Hippocampal formation (tissue), 2 donors: ENCODE data around the gene RBBP8.

Experiments
- DNase-seq, 2 donors: peaks; one replicate each; lab custom pipeline; 2025; lab: John Stamatoyannopoulos, UW

The RBBP8 gene

DNA sequence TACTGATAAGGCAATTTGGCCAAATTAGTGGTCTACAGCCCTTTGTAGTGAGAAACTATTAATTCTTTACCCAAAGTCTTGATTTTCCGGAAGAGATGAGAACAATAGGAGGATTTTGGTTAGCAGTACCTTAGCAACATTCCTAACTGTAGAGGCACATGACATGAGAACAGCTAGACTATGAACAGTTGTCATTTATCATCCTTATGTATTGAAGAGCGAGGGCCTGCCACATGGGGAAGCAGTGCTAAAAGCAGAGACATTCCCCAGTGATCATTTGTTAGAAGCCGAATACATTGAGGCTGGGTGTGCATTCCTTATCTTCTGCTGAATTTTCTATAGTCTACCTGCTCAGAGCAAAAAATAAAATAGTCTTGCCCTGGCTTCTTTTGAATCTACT is 65.2 kb downstream of the RBBP8 start:
- DNase-seq: no peak

DNA sequence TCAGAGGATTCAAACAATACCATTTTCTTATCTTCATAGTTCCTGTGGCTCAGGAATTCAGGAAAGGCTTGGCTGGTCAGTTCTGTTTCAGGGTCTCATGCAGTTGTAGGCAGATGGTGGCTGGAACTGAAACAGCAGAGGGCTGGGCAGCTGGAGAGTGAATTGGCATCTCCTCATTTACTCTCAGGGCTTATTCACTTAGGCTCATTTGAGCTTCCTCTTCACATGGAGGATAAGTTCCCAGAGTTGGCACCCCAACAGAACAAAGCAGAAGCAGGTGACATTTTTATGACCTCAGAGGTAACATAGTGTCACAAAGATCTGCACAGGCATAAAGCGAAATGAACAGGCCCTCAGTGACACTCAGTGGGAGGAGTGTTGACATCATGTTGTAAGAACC is 66.1 kb downstream of the RBBP8 start:
- no peak for DNase-seq

DNA sequence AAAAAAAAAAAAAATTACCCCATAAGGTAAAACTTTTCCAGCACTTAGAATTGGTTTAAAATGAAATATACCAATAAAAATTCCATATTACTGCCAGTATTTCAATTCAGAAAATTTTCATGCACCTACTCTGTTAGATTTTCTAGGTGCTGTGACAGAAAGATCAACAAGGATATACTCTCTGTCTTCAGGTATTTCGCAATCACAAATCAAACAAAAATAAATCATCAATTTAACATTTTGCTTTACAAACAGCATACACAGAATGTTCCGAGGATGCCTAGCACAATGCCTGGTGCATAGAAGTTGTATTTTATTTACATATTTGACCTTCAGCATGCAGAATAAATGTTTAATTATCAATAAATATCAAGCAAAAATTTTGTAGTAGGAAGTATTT is 66.5 kb downstream of the RBBP8 start:
- no peak for DNase-seq

DNA sequence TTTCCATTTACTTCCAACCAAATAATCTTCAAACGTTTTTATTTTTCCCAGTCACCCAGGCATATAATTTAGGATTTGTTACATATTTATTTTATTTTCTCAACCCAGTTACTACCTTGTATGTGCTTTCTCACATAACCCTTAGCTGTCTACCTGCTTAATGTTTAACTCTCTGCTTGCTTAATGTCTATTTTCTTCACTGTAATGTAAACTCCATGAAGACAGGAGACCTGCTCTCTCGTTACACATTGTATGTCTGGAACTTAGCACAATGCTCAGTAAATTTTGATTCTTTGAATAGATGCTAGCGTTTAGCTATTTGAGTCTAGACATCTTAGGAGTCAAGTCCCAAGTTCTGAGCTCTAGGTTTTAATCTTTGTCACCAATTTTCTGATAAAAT is 70.2 kb downstream of the RBBP8 start:
- no peak for DNase-seq

DNA sequence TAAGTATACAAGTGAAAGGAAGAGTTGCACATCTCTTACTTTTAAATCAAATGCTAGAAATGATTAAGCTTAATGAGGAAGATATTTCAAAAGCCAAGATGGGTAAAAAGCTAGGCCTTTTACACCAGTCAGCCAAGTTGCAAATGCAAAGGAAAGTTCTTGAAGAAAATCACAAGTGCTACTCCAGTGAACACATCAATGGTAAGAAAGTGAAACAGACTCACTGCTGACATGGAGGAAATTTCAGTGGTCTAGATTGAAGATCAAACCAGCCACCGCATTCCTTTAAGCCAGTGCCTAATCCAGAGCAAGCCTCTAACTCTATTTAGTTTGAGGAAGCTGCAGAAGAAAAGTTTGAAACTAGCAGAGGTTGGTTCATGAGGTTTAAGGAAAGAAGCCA is 79.1 kb downstream of the RBBP8 start:
- no peak for DNase-seq

DNA sequence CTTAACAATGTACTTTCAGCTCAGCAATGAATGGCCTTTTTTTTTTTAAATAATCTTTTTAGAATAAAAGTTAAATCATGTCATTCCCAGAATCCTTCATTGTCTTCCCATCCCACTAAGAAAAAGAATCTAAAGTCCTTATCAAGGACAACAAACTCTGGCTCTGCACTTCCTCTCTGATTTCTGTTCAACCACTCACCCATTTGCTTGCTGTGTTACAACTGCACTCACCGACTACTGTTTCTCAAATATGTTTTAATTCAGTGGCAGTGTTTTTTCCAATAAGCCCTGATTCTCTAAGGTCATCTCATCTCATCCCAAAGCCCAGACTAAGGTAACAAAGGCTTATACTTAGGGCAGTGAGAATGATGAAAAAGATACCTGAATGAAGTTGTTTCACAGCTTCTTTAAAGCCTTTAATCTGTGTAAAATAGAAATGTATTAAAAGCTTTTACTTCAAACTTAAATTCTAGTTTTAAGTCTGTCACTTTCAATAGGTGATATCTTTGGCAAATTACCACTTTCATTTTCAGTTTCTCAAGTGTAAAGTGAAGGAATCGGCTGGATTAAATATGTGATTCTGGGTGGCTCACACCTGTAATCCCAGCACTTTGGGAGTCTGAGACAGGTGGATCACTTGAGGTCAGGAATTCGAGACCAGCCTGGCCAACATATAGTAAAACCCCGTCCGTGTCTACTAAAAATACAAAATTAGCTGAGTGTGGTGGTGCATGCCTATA is 87.6 kb downstream of the RBBP8 start:
- DNase-seq: no peak

DNA sequence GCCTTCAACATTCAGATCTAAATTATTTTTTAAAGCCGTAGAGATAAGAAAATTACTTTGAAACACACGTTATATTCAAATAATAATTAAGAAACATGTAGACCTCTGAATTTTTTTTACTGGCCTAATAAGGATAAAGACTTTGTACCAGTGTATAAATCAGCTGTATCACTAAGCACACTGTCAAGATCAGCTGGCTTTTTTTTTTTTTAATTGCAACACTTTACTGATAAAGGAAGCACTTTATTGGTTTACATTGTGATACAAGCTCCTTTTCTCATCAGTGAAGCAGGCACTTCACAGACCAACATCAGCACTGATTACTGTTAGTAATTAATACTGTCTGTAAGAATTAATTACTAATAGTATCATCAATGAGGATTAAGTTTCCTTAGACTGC is 88.5 kb downstream of the RBBP8 start:
- DNase-seq: no peak

DNA sequence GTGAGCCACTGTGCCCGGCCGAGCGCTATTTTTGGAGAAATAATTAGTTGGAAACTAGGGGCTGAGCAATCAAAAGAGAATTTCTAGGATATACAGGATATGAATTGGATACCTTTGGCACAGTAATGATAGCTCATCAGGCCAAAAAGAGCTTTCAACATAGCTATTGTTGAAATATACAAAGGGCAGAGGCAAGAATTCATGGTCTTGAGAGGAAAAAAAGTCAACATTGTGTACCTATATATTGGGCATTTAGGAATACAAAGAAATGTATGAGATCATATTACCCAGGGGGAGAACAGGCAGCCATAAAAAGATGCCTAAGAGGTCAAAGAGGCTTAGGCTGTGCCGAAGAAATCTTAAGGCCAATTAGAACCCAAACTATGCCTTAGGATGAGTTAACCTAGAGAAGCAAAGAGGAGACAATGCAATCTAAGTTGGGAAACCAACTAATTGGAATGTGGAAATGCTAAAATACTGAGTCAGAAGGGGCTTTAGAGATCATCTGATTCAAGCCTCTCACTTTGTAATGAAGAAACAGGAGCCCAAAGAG is 99.0 kb downstream of the RBBP8 start:
- no peak for DNase-seq

DNA sequence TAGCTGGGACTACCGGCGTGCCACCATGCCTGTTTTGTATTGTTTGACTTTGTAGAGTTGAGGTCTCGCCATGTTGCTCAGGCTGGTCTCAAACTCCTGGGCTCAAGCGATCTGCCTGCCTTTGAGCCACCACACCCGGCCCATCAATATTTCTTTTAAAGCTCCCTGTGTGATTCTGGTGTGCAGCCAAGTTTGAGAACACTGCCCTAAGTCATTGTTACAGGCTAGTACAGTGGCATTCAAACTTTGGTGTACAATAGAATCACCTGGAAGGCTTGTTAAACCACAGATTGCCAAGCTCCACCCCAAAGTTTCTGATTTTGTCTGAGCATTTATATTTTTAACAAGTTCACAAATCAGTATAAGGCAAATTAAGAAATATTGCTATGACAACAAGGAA is 99.9 kb downstream of the RBBP8 start:
- DNase-seq: no peak

DNA sequence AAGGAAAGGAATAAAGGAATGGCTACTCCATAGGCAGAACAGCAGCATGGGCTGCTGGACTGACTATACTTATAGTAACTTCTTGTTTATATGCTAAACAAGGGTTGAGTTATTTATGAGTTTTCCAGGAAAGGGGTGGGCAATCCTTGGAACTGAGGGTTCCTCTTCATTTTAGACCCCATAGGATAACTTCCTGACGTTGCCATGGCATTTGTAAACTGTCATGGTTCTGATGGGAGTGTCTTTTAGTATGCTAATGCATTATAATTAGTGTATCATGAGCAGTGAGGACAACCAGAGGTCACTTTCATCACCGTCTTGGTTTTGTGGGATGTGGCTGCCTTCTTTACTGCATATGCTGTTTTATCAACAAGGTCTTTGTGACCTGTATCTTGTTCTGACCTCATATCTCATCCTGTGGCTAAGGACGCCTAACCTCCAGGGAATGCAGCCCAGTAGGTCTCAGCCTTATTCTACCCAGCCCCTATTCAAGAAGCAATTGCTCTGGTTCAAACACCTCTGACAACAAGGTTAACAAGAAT is 103.6 kb downstream of the RBBP8 start:
- no peak for DNase-seq

DNA sequence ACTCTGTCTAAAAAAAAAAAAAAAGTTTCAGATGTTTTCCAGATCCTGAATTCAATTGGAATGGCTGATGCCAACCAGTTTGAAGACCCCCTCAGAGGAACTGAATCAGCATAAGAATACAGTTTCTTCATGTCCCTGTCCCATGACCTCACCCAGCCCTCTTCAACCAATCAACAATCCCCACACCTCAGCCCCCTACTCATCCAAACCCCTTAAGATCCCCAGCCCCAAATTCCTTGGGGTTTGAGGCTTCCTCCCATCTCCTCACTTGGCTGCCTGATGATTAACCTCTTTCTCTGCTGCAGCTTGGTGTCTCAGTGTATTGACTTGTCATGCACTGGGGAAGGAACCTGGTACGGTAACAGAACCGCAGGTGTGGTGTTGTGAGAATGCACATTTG is 104.5 kb downstream of the RBBP8 start:
- no peak for DNase-seq

DNA sequence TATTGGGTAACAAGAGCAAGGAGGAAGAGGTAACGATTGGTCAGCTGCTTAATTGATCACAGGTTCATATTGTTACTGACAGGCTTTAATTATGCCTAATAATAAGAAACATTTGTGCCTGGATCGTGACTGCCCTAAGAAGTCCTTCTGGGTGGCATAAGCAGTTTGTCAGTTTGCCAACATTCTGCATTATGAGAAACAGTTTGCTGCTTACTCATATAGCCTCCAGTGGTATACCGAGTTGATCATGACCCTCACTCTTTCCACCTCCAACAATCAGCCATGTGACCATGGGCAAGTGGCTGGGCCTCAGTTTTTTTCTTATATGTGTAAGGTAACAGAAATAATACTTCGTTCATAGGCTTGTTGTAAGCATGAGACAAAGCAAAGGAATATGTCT is 105.6 kb downstream of the RBBP8 start:
- no peak for DNase-seq

DNA sequence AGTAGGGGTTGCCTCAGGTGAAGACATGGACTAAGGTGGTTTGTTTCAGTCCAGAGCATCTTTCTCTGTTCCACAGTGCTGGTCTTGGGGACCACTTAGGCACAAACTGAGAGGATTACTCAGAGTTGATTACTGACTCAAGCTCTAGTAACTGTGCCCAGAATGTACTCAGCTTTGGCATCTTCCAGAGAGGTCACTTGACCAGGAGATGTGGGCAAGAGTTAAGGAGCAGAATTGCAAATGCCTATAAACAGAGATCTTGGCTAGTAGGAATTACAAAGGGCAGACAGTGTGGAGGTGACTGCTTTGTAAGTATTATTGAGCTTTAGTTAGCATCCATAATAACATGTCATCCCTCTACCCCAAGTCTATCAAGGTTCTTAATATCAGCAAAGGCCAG is 109.0 kb downstream of the RBBP8 start:
- DNase-seq: no peak

DNA sequence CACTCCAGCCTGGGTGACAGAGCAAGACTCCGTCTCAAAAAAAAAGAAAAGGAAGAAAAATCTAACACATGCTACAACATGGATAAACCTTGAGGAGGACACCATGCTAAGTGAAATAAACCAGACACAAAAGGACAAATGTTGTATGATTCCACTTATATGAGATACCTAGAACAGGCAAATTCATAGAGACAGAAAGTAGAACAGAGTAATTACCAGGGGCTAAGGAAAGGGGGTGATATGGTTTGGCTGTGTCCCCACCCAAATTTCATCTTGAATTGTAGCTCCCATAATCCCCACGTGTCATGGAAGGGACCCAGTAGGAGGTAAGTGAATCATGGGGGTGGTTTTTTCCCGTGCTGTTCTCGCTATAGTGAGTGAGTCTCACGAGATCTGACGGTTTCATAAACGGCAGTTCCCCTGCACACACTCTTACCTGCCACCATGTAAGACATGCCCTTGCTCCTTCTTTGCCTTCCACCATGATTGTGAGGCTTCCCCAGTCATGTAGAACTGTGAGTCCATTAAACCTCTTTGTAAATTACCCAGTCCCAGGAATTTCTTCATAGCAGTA is 110.8 kb downstream of the RBBP8 start:
- no peak for DNase-seq

DNA sequence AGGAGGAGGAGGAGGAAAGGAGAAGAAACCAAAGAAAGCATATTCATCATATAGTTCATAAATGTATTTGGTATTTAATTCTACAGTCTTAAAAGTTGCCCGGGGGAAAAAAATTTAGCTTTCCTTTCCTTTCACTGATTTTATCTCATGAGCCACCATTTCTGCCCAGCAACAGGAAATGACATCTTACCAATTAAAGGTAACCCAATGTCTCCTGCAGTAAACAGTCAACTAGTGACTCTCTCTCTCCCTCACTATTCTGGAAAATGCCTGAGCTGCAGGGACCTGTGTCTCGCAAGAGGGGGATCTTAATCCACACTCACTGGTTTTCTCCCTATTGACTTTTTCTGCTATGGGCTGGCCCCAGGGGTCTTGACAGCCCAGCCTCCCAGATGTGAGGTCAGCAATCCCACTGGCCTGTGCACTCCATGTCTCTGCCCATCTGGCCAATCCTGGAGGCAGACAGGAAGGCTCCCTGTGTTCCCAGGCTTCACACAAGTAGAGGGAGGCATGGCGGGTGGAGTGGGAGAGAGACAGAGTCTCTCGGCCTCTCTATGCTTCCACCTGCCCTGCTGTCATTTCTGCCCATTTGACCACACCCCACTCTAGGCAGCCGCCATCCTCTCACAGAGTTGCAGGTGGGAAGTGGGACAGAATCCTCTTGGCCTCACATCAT is 116.7 kb downstream of the RBBP8 start:
- DNase-seq: no peak

DNA sequence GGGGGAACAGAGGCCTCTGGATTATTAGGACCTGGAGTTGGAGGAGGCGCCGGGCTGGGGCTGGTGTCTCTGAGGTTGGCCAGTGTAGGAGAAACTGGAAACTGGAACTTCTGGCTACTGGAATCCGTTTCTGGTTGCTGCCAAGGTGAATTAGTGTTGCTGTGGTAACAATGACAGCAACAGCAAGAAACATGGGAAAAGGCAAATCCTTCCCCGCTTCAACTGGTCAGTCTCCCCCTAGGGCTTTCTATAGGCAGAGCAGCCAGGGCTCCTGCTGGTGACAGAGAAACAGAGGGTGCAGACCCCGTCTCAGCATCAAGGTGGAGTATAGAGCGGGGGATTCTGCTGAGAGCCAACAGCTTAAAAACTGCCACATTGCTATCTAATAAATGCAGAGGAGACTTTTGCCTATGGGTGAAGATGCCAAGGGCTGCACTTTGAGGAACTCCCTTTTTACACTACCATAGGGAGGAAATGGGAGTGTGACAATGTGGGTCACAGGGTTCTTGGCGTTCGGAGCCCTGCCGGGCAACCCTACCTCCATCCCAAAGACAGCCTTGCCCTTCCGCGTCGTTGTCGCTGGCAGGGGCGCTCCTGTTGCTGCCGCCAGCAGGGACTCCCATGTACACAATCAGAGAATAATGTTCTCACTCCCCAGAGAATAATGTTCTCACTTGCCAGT is 120.8 kb downstream of the RBBP8 start:
- no peak for DNase-seq

DNA sequence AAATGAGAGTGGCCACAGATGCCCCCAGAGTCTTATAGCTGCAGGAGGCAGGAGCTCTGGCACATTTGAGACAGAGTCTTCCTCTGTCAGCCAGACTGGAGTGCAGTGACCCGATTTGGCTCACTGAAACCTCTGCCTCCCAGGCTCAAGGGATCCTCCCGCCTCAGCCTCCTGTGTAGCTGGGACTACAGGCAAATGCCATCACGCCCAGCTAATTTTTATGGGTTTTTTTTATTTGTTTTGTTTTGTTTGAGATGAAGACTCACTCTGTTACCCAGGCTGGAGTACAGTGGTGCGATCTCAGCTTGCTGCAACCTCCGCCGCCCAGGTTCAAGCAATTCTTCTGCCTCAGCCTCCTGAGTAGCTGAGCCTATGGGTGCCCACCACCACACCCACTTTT is 121.4 kb downstream of the RBBP8 start:
- no peak for DNase-seq

DNA sequence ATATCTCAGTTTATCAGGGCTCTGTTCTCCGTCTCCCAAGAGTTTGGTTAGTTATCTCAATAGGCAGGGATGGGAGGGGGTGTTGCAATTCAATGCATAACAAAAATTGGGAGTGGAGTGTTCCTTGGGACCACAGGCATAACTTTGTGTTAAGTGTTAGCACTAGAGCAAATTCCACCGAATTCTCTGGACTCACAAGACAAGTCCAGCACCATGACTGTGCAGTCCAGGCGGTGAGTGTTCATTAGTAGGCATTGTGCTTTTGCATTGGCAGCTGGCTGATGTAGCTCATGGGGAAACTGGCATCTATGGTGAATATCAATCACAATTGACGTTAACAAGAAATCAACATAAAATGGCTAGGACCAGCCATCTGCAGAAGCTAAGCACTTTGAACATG is 123.2 kb downstream of the RBBP8 start:
- no peak for DNase-seq

DNA sequence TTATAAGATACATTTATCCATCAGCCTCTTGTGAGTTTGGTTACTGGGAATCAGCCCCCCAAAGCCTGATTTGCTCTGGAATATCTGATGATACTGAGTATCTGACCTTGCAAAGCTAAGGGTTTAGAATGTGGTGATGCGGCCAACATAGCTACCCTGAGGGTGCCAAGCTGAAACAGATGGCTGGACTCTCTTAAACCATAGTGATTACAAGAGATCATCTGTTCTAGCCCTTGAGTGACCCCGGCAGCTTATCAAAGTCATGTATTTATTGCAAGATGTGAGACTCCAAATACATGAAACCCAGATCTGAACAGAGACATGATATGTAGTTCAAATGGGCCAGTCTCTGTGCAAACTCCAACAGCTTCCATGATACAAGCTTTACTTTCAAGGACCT is 124.0 kb downstream of the RBBP8 start:
- no peak for DNase-seq

DNA sequence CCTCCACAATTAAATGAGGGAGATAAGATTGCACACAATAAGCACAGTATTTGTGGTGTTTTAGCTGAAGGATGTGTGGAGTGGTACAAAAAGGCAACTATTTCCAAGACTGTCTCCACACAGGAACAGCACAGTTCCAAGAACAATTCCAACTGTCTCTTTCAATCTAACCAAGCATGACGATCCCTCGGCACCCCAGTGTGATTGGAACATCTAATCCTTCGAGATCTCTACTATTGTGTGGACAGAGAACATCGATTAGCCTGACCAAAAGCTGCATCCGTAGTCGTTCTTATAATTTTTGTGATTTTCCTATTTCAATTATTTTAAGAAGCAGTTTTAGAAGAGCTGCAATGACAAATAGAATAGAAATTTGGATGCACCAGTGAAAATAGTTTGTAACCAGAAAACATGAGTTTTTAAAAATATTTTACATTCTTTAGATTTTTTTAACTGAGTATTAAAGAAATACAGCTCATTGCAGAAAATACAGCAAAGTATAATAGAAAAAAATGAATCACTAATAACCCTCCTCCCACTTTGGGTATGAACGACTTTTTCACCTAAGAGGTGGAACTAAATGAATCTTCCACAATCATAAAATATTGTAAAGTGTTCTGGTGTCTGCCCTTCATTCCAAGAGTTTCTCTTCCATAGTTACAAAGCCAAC is 125.8 kb downstream of the RBBP8 start:
- DNase-seq: no peak

DNA sequence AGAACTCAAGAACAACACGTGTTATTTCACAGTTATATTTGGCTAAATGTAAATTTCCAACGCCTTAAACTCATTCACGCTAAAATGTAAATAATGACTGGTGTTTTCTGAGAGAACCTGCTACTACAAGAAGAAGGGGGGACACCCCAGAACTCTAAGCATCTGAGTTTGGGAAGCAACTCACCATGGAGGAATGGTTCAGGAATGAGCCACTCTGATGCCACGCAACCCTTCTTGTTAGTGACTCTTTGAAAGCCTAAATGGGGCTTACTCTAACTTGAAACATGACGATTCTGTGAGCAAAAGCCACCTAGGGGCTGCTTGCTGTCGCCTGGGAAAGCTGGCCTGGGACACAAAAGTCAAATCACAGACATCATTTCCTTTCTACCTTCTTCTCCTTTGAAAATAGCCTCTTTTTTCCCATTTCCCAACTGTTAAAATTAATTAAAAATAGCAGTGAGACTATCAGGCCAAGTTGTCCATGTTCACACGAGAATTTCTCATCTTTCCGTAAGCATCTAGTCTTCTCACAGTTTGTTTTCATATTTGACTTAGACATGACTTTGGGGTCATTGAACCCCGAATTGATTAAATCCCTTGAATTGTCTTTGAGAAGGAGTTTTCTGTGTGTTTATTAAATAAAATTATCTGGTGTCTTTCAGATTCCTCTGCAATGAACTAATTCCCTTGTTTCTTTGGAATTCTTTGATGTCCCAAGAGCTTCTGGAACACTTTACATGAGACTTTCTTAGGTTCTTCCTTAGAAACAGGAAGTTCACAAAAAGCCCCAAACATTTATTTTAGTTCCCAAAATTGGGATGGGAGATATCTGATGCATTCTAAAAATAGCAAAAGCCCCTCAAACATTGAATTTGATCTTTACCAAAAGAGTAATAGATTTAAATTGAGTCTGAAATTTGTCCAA is 126.7 kb downstream of the RBBP8 start:
- DNase-seq: no peak
